B cell (primary cell): ENCODE data around the gene GJC1. TPM values are rescaled to one million over a fixed set of nuclear protein-coding genes. Genes with fewer than 3 reads are reported as not detected.

ENCODE experiments used
- ATAC-seq: fragments of 200-7000 bp; cut with Tn5 transposase; one replicate; pipeline ENCODE4 v1.10.0; 2021; ENCODE audit warnings: low read depth, mild to moderate bottlenecking, moderate number of reproducible peaks, moderate library complexity
- CTCF ChIA-PET: fragments of 350-600 bp; sonication (Branson Sonifier 250); formaldehyde crosslinking; loops from one replicate; lab custom pipeline; 2021; ENCODE audit warnings: antibody characterized with exemption, inconsistent platforms; lab: Charles Lee
- POLR2A ChIA-PET: fragments of 350-600 bp; sonication (Branson Sonifier 250); formaldehyde crosslinking; loops from one replicate; lab custom pipeline; 2021; ENCODE audit warnings: antibody characterized with exemption; lab: Charles Lee
- DNase-seq: peaks from one replicate; pipeline ENCODE4 v3.0.0; 2013
- H2AFZ ChIP-seq: 2 replicates; pipeline ENCODE4 v1.6.1; 2012; ENCODE audit warnings: mild to moderate bottlenecking, low read depth, low read length; ENCODE audit not compliant: insufficient read depth, poor library complexity, severe bottlenecking
- H3K27ac ChIP-seq, 2 donors: 1 replicate in 1 of 2; 2 replicates in 1 of 2; pipeline ENCODE4 v1.5.1; 2012 to 2013; ENCODE audit warnings: low read length in 2 of 2, mild to moderate bottlenecking in 2 of 2, moderate library complexity in 1 of 2
- H3K27me3 ChIP-seq, 4 experiments: fragments of 200-600 bp in 1 of 4; sonication (generic) in 1 of 4; replicated peaks in 1 of 4; 1 replicate in 2 of 4; 2 replicates in 2 of 4; pipeline versions ENCODE4 v1.6.1 to v1.7.0; 2013 to 2016; ENCODE audit warnings: low read length in 3 of 4, mild to moderate bottlenecking in 2 of 4, mixed read lengths in 1 of 4, moderate library complexity in 1 of 4; ENCODE audit not compliant: insufficient read depth in 4 of 4, control insufficient read depth in 3 of 4; ENCODE audit errors: control extremely low read depth in 1 of 4
- H3K36me3 ChIP-seq, 2 experiments: replicated peaks in 1 of 2; 1 replicate in 1 of 2; 2 replicates in 1 of 2; pipeline versions ENCODE4 v1.6.1 to v1.7.1; 2013; ENCODE audit warnings: low read length in 1 of 2; ENCODE audit not compliant: insufficient read depth in 2 of 2, control insufficient read depth in 1 of 2; ENCODE audit errors: control extremely low read depth in 1 of 2, extremely low read depth in 1 of 2
- H3K4me1 ChIP-seq, 2 donors: fragments of 200-600 bp in 1 of 2; sonication (generic) in 1 of 2; 1 replicate in 1 of 2; 2 replicates in 1 of 2; pipeline versions ENCODE4 v1.5.1 to v1.6.1; 2013 to 2017; ENCODE audit warnings: low read length in 2 of 2; ENCODE audit not compliant: control insufficient read depth in 2 of 2, insufficient read depth in 2 of 2
- H3K4me2 ChIP-seq: replicated peaks from 2 replicates; pipeline ENCODE3; 2012; ENCODE audit warnings: mild to moderate bottlenecking, low read depth, low read length; ENCODE audit not compliant: poor library complexity, severe bottlenecking
- H3K4me3 ChIP-seq, 5 experiments: fragments of 200-600 bp in 1 of 5; sonication (generic) in 1 of 5; 1 replicate in 3 of 5; 2 replicates in 2 of 5; pipeline versions ENCODE4 v1.5.1 to v1.7.0; 2011 to 2016; ENCODE audit warnings: low read length in 4 of 5, mild to moderate bottlenecking in 4 of 5, low read depth in 2 of 5, control low read depth in 1 of 5, moderate library complexity in 1 of 5; ENCODE audit not compliant: insufficient read depth in 1 of 5; ENCODE audit errors: control extremely low read depth in 1 of 5, extremely low read depth in 1 of 5
- H3K79me2 ChIP-seq: fragments of 200-600 bp; sonication (generic); one replicate; pipeline ENCODE4 v1.6.0; 2016; ENCODE audit warnings: low read length; ENCODE audit not compliant: control insufficient read depth, insufficient read depth
- H3K9ac ChIP-seq: fragments of 200-600 bp; sonication (generic); 2 replicates; pipeline ENCODE4 v1.6.1; 2017; ENCODE audit warnings: mild to moderate bottlenecking, low read length, moderate library complexity
- H3K9me3 ChIP-seq, 3 donors: one replicate each; pipeline versions ENCODE4 v1.6.1 to v1.7.1; 2013; ENCODE audit warnings: low read length in 2 of 3; ENCODE audit not compliant: control insufficient read depth in 2 of 3, insufficient read depth in 1 of 3; ENCODE audit errors: control extremely low read depth in 1 of 3
- H4K20me1 ChIP-seq: 2 replicates; pipeline ENCODE4 v1.6.0; 2012; ENCODE audit warnings: mild to moderate bottlenecking, low read length; ENCODE audit not compliant: insufficient read depth, control insufficient read depth, poor library complexity, severe bottlenecking
- H3K27ac Mint-ChIP-seq: one replicate; pipeline ENCODE4 v1.8.0; 2021; ENCODE audit warnings: mixed read lengths
- H3K27me3 Mint-ChIP-seq: one replicate; pipeline ENCODE4 v1.8.0; 2021; ENCODE audit warnings: mixed read lengths
- H3K4me1 Mint-ChIP-seq: one replicate; pipeline ENCODE4 v1.8.0; 2021; ENCODE audit warnings: mixed read lengths
- H3K4me3 Mint-ChIP-seq: one replicate; pipeline ENCODE4 v1.8.0; 2021; ENCODE audit warnings: mixed read lengths
- H3K9me3 Mint-ChIP-seq: one replicate; pipeline ENCODE4 v1.8.0; 2022; ENCODE audit warnings: mixed read lengths; ENCODE audit not compliant: insufficient read depth
- CTCF ChIP-seq: fragments of 200-600 bp; IDR thresholded peaks from one replicate; pipeline ENCODE4 v1.8.0; 2022; ENCODE audit warnings: antibody characterized with exemption, mild to moderate bottlenecking
- EZH2 ChIP-seq: IDR thresholded peaks from 2 replicates; pipeline ENCODE4 v1.6.1; 2012; ENCODE audit warnings: borderline replicate concordance, low read depth, mild to moderate bottlenecking, moderate library complexity, low read length; ENCODE audit not compliant: insufficient read depth, poor library complexity, severe bottlenecking
- WGBS: methylation state at CpG from one replicate; pipeline ENCODE4 v1.1.5; 2013; ENCODE audit warnings: missing lambda C conversion rate; ENCODE audit not compliant: insufficient coverage; 5-methylcytosine and 5-hydroxymethylcytosine counted together
- intact Hi-C: fragments of 100-400 bp; cut with micrococcal nuclease; formaldehyde crosslinking; loops from one replicate; pipeline ENCODE4 v1.10.0; 2022
- polyA plus RNA-seq: library from polyadenylated mRNA; depleted of rRNA; stranded (reverse); fragments of >200 nt; gene quantifications from 2 replicates; pipeline ENCODE4 v1.2.3, GENCODE V29; 2012
- total RNA-seq, 2 donors: library from RNA; stranded (reverse); fragments of 120-200 nt in 1 of 2; gene quantifications; 1 replicate in 1 of 2; 2 replicates in 1 of 2; pipeline versions ENCODE4 v1.2.3 to v1.2.4, GENCODE V29; 2013 to 2022

GJC1 gene
- total and polyA plus RNA-seq, 2 donors (not counting 1 experiment from before 2014, with no cell fraction given), result not detected

- no peaks in the 10 kb centered on the region for H3K79me2 ChIP-seq
- peaks cover 0 to 12% (median 0%) of the 10 kb centered on the region in 4 experiments for H3K27me3 ChIP-seq
- H4K20me1 ChIP-seq, result no peaks in the 10 kb centered on the region
- intact Hi-C loops, result no loop called here
- ATAC-seq, result no peak
- H3K4me2 ChIP-seq, result no peak overlapping the region
- no peaks in the 10 kb centered on the region for H3K9me3 ChIP-seq
- peaks cover 7% of the 10 kb centered on the region for H3K27me3 Mint-ChIP-seq
- 38% methylated on average over 4 of the region's 11 CpGs for WGBS
- TF ChIP-seq CTCF (no peak), EZH2 (no peak)
- no peak overlapping the region for H3K27ac ChIP-seq
- H2AFZ ChIP-seq, result no peak overlapping the region
- no peak overlapping the region for H3K27ac Mint-ChIP-seq
- ChIA-PET CTCF (interaction anchor here (0.6 to 11.1 kb wide), 3 partner anchors 95 to 882 kb away, joined by 3 to 208 read pairs (median 6); no protein-coding TSS in a partner anchor), POLR2A (no interaction called here)
- no peak overlapping the region for H3K9ac ChIP-seq
- DNase-seq, result no peak
- peaks cover 0 to 15% of the 10 kb centered on the region in 2 donors for H3K4me1 ChIP-seq
- no peak overlapping the region for H3K4me3 ChIP-seq
- H3K4me3 Mint-ChIP-seq, result no peak overlapping the region
- H3K36me3 ChIP-seq, result no peaks in the 10 kb centered on the region
- no peaks in the 10 kb centered on the region for H3K9me3 Mint-ChIP-seq
- H3K4me1 Mint-ChIP-seq, result peaks cover 6% of the 10 kb centered on the region
Measured at GRCh38 chr17:44770166-44770925, 59.7 kb downstream of the GJC1 start.

DNA sequence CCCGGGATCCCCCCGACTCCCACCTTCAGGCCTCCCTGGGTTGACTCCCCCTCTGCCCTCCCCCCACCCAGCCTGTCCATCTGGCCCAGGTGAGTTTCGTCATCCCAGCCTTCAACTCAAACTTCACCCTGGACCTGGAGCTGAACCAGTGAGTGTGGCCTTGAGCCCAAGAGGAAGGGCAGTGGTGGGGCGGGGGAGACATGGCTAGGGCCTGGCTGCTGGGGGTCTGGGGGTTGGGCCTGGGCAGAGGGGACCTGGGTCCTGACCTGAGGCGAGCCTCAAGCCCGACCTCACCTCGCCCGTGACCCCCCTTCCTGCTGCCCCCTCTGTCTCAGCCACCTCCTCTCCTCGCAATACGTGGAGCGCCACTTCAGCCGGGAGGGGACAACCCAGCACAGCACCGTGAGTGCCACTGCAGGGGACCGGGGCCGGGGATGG, 60.4 kb downstream of the GJC1 start:
- no peak overlapping the region for H3K4me2 ChIP-seq
- H3K9me3 Mint-ChIP-seq, result no peaks in the 10 kb centered on the region
- no peak overlapping the region for H3K4me3 Mint-ChIP-seq
- H3K27ac Mint-ChIP-seq, result no peak overlapping the region
- TF ChIP-seq CTCF (no peak), EZH2 (no peak)
- ATAC-seq (no peak), DNase-seq (no peak)
- peaks cover 4% of the 10 kb centered on the region for H3K4me1 Mint-ChIP-seq
- WGBS, result 88% methylated on average over 11 of the region's 15 CpGs
- peaks cover 0 to 12% (median 0%) of the 10 kb centered on the region in 4 experiments for H3K27me3 ChIP-seq
- ChIA-PET POLR2A (no interaction called here), CTCF (interaction anchor here (11.1 kb wide), 1 partner anchor 96 kb away, joined by 208 read pairs; no protein-coding TSS in a partner anchor)
- intact Hi-C loops, result no loop called here
- no peaks in the 10 kb centered on the region for H3K79me2 ChIP-seq
- H3K9me3 ChIP-seq, result no peaks in the 10 kb centered on the region
- H3K9ac ChIP-seq, result no peak overlapping the region
- H4K20me1 ChIP-seq, result no peaks in the 10 kb centered on the region
- H2AFZ ChIP-seq, result no peak overlapping the region
- peaks cover 7% of the 10 kb centered on the region for H3K27me3 Mint-ChIP-seq
- peaks cover 0 to 8% of the 10 kb centered on the region in 2 donors for H3K4me1 ChIP-seq
- H3K36me3 ChIP-seq, result no peaks in the 10 kb centered on the region
- no peak overlapping the region for H3K27ac ChIP-seq
- H3K4me3 ChIP-seq, result no peak overlapping the region
